ENCODE data around the gene FBLN1.

- no peak for TF ChIP-seq CTCF (IDR thresholded peaks at IDR 0.05; ENCODE audit: insufficient read depth, low read length, poor library complexity, severe bottlenecking)
- TF ChIP-seq EZH2phosphoT487 (conservative IDR thresholded peaks at IDR 0.05; ENCODE audit: low read length), result no peak
Measured at GRCh38 chr22:45522462-45522861, 19.8 kb downstream of the FBLN1 start.
